Suprapubic skin (tissue), 4 donors: ENCODE results near the gene RNLS. TPM values are rescaled to one million over a fixed set of nuclear protein-coding genes. Genes with fewer than 3 reads are reported as not detected.
A peak's percentile ranks its signal among the peaks of the same experiment; 100 is the strongest.

Source experiments
- DNase-seq, 2 donors: peaks; one replicate each; pipeline ENCODE4 v3.0.0-alpha.2; 2019; ENCODE audit warnings: low spot score in 2 of 2
- H3K27ac ChIP-seq: fragments of 200-600 bp; sonication (generic); one replicate; pipeline ENCODE4 v1.5.1; 2019
- H3K27me3 ChIP-seq: fragments of 200-600 bp; sonication (generic); one replicate; pipeline ENCODE4 v1.5.1; 2019
- H3K36me3 ChIP-seq: fragments of 200-600 bp; sonication (generic); one replicate; pipeline ENCODE4 v1.5.1; 2019
- H3K4me1 ChIP-seq: fragments of 200-600 bp; sonication (generic); one replicate; pipeline ENCODE4 v1.5.1; 2019
- H3K4me3 ChIP-seq: fragments of 200-600 bp; sonication (generic); one replicate; pipeline ENCODE4 v1.5.1; 2019; ENCODE audit warnings: mild to moderate bottlenecking
- H3K9me3 ChIP-seq: fragments of 200-600 bp; sonication (generic); one replicate; pipeline ENCODE4 v1.5.1; 2019
- EP300 ChIP-seq: sonication (generic); formaldehyde crosslinking; IDR thresholded peaks from one replicate; pipeline ENCODE4 v1.6.1; 2017; ENCODE audit warnings: antibody characterized with exemption
- POLR2A ChIP-seq, 2 donors: fragments of 450-650 bp; IDR thresholded peaks; one replicate each; pipeline ENCODE4 v1.6.1; 2017; ENCODE audit warnings: antibody characterized with exemption in 2 of 2, mild to moderate bottlenecking in 2 of 2, moderate library complexity in 2 of 2
- POLR2AphosphoS5 ChIP-seq, 3 donors: sonication (generic); formaldehyde crosslinking; IDR thresholded peaks; one replicate each; pipeline ENCODE4 v1.6.1; 2017; ENCODE audit warnings: antibody characterized with exemption in 3 of 3
- WGBS: methylation state at CpG from one replicate; pipeline ENCODE4 v1.1.5; 2018; 5-methylcytosine and 5-hydroxymethylcytosine counted together
- total RNA-seq, 4 donors: library from RNA; depleted of rRNA; stranded (reverse); fragments of >200 nt; gene quantifications; one replicate each; pipeline ENCODE4 v1.1.0, GENCODE V29; 2016
- TF ChIP-seq, protein P1 (sequence below), 2 donors: fragments of 200-600 bp in 1 of 2; fragments of 450-650 bp in 1 of 2; sonication (generic) in 1 of 2; IDR thresholded peaks; one replicate each; pipeline ENCODE4 v1.5.1; 2016 to 2019; ENCODE audit warnings: antibody characterized with exemption in 2 of 2, mild to moderate bottlenecking in 1 of 2, moderate library complexity in 1 of 2

The RNLS gene
- 10 to 100 TPM in 3 of 4 donors, 1 to 10 TPM in 1; 9.8 to 23.7 (median 19.2) TPM for total RNA-seq

DNA sequence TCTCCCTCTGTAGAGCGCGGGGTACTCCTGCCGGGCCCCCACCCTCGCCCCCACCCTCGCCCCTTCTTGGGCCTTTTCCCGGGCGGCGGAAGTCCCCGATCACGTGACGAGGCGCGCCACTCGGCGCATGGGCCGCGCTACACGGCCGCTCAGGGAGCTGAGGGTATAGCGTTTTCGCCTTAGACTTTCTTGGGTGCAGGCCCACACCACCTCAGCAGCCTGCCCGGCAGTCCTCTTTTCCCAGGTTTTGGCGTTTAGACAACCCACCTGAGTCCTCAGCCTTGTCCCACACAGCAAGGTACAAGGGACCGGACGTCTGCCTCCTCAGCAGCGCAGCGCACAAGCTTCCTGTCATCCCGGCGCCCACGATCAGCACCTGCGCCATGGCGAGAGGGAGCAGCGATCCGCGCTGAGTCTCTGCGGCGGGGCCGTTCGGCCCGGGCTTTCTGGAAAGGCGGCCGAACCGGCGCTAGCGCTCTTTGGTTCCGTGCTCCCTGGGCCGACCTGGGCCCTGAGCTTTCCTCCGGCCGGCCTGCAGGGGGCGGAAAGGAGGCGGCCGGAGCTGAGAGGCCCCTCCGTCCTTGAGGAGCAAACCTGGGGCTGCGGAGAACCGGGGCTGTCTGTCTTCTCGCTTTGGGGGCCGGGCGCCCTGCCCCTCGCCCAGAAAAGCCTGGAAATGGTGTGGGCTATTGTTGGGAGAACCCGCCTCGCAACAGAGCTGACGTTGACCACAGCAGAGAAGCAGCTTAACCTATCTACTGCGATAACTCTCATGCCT lies at the start of gene RNLS:
RNLS (minus strand) TSS at position 513 of the 778 bp plus-strand sequence.
- Histone ChIP-seq H3K27me3 (no peaks in the 10 kb centered on the region), H3K9me3 (no peaks in the 10 kb centered on the region), H3K27ac (peak within 1 kb of the TSS; percentile 87), H3K36me3 (no peaks in the 10 kb centered on the region), H3K4me3 (peak within 1 kb of the TSS; percentile 64), H3K4me1 (peaks cover 6% of the 10 kb centered on the region)
- peak; percentile 78 to 81 for DNase-seq
- 24% methylated on average over 11 of the region's 63 CpGs for WGBS
- TF ChIP-seq EP300 (no peak), POLR2A (IDR thresholded peaks at IDR 0.05) (peak in 1 of 2 donors; percentile 15), POLR2AphosphoS5 (IDR thresholded peaks at IDR 0.05) (peak in 1 of 3 donors; percentile 44)
- TF ChIP-seq, protein P1, sequence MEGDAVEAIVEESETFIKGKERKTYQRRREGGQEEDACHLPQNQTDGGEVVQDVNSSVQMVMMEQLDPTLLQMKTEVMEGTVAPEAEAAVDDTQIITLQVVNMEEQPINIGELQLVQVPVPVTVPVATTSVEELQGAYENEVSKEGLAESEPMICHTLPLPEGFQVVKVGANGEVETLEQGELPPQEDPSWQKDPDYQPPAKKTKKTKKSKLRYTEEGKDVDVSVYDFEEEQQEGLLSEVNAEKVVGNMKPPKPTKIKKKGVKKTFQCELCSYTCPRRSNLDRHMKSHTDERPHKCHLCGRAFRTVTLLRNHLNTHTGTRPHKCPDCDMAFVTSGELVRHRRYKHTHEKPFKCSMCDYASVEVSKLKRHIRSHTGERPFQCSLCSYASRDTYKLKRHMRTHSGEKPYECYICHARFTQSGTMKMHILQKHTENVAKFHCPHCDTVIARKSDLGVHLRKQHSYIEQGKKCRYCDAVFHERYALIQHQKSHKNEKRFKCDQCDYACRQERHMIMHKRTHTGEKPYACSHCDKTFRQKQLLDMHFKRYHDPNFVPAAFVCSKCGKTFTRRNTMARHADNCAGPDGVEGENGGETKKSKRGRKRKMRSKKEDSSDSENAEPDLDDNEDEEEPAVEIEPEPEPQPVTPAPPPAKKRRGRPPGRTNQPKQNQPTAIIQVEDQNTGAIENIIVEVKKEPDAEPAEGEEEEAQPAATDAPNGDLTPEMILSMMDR (IDR thresholded peaks at IDR 0.05), result peak; percentile 33 to 83

GRCh38 chr10:88624840-88625239 lies 41.7 kb upstream of the RNLS start:
- no peaks in the 10 kb centered on the region for H3K36me3 ChIP-seq
- H3K4me3 ChIP-seq, result no peak overlapping the region
- no peak overlapping the region for H3K27ac ChIP-seq
- TF ChIP-seq POLR2A (IDR thresholded peaks at IDR 0.05) (no peak), POLR2AphosphoS5 (IDR thresholded peaks at IDR 0.05) (no peak), EP300 (no peak)
- TF ChIP-seq, protein P1 (IDR thresholded peaks at IDR 0.05), result no peak
- no peak for DNase-seq
- H3K27me3 ChIP-seq, result no peaks in the 10 kb centered on the region
- H3K9me3 ChIP-seq, result no peaks in the 10 kb centered on the region
- no peaks in the 10 kb centered on the region for H3K4me1 ChIP-seq

- H3K9me3 ChIP-seq, result no peaks in the 10 kb centered on the region
- H3K27me3 ChIP-seq, result no peaks in the 10 kb centered on the region
- 64% methylated on average over 2 of the region's 2 CpGs for WGBS
- no peak overlapping the region for H3K27ac ChIP-seq
- H3K4me1 ChIP-seq, result no peaks in the 10 kb centered on the region
- no peak for DNase-seq
- TF ChIP-seq, protein P1 (IDR thresholded peaks at IDR 0.05), result no peak
- TF ChIP-seq POLR2AphosphoS5 (IDR thresholded peaks at IDR 0.05) (no peak), EP300 (no peak)
- no peaks in the 10 kb centered on the region for H3K36me3 ChIP-seq
- no peak overlapping the region for H3K4me3 ChIP-seq
These were observed 40.7 kb upstream of the RNLS start for GRCh38 chr10:88623835-88624234.

DNA sequence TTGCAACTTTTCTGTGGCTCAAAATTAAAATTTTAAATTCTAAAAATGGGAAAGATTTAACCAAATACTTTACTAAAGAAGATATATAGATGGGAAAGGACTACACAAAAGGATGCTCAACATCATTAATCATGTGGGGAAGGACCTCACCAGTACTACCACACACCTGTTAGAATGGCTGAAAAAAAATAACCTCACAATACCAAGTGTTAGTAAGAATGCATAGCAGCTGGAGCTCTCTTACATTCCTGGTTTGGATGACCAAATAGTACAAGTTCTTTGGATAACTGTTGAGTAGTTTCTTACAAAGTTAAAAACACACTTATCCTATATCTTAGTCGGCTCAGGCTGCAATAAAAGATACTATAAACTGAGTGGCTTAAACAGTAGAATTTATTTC lies 37.3 kb upstream of the RNLS start:
- Histone ChIP-seq H3K36me3 (no peaks in the 10 kb centered on the region), H3K9me3 (no peaks in the 10 kb centered on the region), H3K27me3 (no peaks in the 10 kb centered on the region), H3K4me1 (no peaks in the 10 kb centered on the region), H3K27ac (no peak overlapping the region), H3K4me3 (no peak overlapping the region)
- 91% methylated on average over 1 of the region's 1 CpG for WGBS
- no peak for DNase-seq
- no peak for TF ChIP-seq POLR2AphosphoS5 (IDR thresholded peaks at IDR 0.05)
- no peak for TF ChIP-seq POLR2A (IDR thresholded peaks at IDR 0.05)
- TF ChIP-seq, protein P1 (IDR thresholded peaks at IDR 0.05), result no peak
- TF ChIP-seq EP300, result no peak

DNA sequence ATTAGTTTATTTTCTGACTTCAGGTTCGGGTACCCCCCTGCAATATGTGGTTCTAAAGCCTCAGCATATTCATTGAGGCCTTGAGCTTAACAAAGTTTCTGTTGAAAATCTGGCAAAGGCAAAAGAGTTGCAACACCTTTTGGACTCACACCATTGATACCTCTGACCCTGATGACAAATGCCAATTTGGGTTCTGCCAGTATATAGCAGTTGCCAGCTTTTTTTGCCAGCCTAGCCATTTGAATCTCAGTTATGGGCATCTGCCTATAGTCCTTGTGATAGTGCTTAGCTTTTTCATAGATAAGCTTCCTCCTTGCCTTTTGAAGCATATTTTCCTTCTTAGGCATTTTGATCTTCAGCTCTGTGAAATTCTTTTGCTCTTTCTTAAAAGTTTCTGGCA lies 35.4 kb upstream of the RNLS start:
- no peak overlapping the region for H3K4me3 ChIP-seq

More for the DNA sequence above, 35.4 kb upstream of the RNLS start:
- H3K27ac ChIP-seq, result no peak overlapping the region
- TF ChIP-seq POLR2A (IDR thresholded peaks at IDR 0.05) (no peak), POLR2AphosphoS5 (IDR thresholded peaks at IDR 0.05) (no peak)
- H3K9me3 ChIP-seq, result no peaks in the 10 kb centered on the region
- no peaks in the 10 kb centered on the region for H3K27me3 ChIP-seq
- no peak for DNase-seq
- H3K36me3 ChIP-seq, result no peaks in the 10 kb centered on the region
- H3K4me1 ChIP-seq, result no peaks in the 10 kb centered on the region
- 80% methylated on average over 1 of the region's 1 CpG for WGBS
